Stimulated activated CD8-positive, alpha-beta memory T cell treated with anti-CD3 and anti-CD28 coated beads, Interleukin-7, amount 100 ng/mL, for 24 hours (primary cell): Measurements from ENCODE around the gene SPAAR.
"Not testable (repeated sequence)": the region's sequence is repeated elsewhere in the genome, so short reads cannot be mapped to it uniquely, and the experiment has no call there.

Experiments
- DNase-seq: peaks from one replicate; pipeline ENCODE4 v3.0.0-alpha.2; 2020; ENCODE audit warnings: low read depth

Gene SPAAR, protein sequence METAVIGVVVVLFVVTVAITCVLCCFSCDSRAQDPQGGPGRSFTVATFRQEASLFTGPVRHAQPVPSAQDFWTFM

GRCh38 chr9:35909274-35909673 is at the start of gene SPAAR:
Gene SPAAR (plus strand): TSS chr9:35909490. CDS start chr9:35910464, 974 bp downstream.
- DNase-seq = no peak

DNA sequence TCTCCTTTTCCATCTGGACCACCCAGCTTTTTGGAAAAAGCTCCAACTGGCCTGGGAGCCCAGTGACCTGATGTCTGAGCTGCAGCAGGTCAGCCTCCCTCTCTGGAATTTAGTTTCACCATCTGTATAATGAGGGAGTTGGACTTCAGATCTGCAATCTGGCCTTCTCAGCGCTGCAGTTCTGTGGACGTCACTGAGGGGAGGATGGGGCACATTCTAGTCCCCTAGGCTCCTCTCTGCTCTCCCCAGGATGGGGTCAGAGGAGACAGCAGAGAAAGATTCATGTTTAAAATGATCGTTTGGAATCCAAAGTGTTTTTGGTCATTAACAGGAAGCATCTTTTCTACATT is 49.3 kb upstream of the SPAAR start:
- DNase-seq = no peak

- DNase-seq = no peak
Measured at GRCh38 chr9:35861161-35861897, 48.0 kb upstream of the SPAAR start.

GRCh38 chr9:35862328-35862727 is 47.0 kb upstream of the SPAAR start:
- DNase-seq = no peak

DNA sequence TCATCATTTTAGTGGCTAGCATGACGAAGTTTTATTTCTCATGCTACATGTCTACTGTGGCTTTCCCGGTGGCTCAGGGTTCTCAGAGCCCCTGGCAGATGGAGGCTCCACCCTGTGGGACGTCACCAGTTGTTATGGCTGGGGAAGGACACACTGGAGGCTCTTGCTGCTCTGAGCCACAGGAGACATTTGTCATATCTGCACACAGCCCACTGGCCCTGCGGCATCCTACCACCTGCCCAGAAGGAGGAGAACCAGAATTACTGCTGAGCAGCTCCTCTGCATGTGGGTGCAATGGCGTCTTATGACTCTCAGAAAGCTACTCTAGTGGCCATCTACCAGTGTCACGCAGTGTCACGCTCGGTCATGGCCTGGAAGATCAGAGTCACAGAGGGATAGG is 45.7 kb upstream of the SPAAR start:
- no peak for DNase-seq

DNA sequence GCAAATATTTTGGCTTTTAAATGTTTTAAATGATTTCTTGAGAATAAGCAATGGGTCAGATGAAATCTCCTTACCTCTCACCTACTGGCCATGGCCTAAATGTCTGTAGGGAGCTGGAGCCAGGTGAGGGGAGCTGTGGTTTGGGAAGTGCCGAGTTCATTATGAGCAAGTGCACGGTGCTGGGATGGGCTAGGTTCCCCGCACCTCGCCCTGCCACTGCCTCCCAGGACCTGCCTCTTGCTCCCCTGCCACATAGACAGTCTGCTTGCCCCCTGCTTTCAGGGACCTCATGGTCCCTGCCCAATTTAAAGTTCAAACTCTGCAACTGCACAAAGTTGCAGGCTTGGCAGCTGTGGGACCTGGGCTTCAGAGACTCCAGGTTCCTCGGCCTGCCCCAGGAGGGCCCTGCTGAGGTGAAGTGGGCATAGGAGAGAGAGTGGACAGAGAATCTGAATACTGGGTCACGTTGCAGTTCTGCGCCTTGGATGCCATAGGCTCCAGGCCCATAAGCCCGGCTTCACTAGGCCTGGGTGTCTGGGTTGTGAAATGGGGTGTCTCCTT is 44.5 kb upstream of the SPAAR start:
- no peak for DNase-seq

DNA sequence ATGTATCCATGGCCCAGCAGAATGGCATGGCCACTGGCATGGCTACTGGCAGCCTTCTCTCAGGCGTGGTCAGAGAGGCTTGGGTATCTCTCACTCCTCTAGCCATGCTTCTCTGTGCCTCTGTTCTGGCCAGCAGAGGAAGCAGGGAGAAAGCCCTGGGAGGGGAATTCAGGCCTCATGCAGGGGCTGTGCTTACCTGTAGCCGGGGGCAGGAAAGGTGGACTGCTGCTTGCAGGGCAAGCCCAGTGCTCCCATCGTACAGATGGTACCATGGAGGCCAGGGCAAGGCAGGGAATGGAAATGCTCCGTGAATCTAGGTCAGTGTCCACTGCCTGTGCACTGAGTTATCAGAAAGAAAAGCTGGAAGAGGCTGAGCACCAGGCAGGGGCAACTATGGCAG is 41.8 kb upstream of the SPAAR start:
- no peak for DNase-seq

- DNase-seq = no peak
Measured at GRCh38 chr9:35868933-35869332, 40.4 kb upstream of the SPAAR start.

DNA sequence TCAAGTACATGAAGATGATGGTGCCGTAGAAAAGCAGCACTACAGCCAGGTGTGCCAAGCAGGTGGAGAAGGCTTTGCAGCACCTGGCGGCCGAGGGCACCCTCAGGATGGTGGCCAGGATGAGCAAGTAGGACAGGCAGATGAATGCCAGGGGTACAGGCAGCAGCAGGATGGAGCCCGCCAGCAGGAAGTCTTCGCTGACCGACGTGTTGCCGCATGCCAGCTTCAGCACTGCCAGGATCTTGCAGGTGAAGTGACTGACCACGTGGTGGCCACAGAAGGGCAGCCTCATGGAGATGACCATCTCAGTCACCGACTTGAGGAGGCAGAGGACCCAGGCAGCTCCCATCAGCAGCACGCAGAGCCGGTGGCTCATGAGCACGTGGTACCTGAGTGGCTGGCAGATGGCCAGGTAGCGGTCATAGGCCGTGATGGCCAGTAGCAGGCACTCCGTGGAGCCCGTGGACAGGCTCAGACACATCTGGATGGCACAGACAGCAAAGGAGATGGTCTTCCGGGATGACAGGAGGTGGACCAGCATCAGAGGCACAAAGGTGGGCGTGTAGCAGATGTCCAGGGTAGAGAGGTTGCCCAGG is 39.6 kb upstream of the SPAAR start:
- DNase-seq = no peak

- DNase-seq = no peak
Measured at GRCh38 chr9:35870351-35870923, 38.9 kb upstream of the SPAAR start, which contains the start of gene OR13J1. Gene OR13J1 (minus strand): TSS chr9:35870401. CDS start chr9:35870401, 0 bp downstream.

GRCh38 chr9:35871545-35871944 is 37.7 kb upstream of the SPAAR start:
- no peak for DNase-seq

GRCh38 chr9:35872505-35872904 is 36.8 kb upstream of the SPAAR start:
- DNase-seq = no peak

DNA sequence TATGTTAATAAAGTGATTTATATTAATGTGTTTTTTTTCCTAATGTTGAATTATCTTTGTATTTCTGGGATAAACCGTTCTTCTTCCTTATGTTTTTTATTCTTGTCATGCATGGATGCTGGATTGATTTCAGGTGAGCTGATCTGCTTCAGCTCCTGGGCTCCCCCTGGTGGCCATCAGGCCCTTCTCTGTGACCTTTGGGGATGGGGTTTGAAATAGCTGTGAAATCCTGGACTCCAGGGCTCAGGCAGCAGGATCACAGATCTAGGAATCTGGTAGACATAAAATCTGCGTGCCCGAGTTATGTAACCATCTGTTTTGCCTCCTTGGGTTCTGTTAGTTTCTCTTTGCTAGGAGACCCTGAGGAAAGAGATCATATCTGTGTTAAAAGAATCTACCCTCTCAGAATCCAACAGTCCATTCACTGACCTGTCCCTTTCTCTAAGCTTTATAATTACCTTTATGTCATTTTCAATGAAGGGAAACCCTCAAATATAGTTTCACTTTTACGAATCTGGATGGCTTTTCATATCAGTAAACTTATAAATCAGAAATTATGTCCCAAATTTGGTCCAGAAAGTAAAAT is 26.9 kb upstream of the SPAAR start:
- peak; percentile 64 for DNase-seq

DNA sequence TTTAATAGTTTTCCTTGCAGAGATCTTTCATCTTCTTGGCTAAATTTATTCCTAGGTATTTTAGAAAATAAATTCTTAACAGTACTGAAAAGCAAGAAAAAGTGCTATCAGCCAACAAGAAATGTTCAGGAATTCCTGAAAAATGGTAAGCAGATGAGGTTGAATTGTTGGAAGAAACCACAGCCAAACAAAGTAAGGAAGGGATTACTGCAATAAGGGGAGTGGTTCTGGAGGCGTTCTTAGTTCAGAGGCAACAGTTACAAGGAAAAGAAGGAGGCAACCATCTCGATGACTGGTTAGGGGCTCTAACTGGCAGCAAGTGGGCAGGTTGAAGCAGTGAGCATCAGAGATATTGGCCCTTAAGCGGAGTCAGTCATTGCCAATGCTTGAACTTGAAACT is 26.3 kb upstream of the SPAAR start:
- no peak for DNase-seq

GRCh38 chr9:35884908-35885307 is 24.4 kb upstream of the SPAAR start:
- not testable (repeated sequence) for DNase-seq

GRCh38 chr9:35891646-35892045 is 17.6 kb upstream of the SPAAR start:
- no peak for DNase-seq

DNA sequence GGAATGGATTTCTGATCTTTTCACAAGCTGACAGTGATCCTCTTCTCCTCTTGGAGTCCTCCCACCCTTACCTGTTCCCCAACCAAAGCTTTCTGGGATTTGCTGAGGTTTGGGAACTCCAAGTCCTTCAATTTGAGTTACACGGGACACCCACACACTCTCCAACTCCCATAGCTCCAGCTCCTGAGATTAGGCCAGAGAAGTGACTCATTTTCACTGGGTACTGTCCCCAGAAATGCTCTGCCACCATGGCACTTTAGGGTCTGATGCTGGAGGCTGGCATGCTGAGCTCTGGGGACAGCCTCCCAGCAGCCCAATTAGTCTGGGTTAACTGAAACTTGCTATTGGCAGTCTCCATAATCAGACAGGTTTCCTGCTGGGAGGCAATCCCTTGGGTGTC is 17.2 kb upstream of the SPAAR start:
- DNase-seq = no peak

- DNase-seq = no peak
Measured at GRCh38 chr9:35896570-35896969, 12.7 kb upstream of the SPAAR start.

GRCh38 chr9:35897376-35898099 is 11.8 kb upstream of the SPAAR start:
- DNase-seq = not testable (repeated sequence)

DNA sequence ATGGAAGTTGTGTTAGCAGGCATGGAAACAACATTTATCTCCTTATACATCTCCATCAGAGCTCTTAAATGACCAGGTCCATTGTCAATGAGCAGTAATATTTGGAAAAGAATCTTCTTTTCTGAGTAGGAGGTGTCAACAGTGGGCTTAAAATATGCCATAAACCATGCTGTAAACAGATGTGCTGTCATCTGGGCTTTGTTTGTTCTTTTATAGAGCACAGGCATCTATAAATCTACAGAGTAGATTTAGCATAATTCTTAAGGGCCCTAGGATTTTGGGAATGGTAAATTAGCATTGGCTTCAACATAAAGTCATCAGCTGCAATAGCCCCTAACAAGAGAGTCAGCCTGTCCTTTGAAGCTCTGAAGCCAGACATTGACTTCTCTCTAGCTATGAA is 11.0 kb upstream of the SPAAR start:
- DNase-seq = no peak

DNA sequence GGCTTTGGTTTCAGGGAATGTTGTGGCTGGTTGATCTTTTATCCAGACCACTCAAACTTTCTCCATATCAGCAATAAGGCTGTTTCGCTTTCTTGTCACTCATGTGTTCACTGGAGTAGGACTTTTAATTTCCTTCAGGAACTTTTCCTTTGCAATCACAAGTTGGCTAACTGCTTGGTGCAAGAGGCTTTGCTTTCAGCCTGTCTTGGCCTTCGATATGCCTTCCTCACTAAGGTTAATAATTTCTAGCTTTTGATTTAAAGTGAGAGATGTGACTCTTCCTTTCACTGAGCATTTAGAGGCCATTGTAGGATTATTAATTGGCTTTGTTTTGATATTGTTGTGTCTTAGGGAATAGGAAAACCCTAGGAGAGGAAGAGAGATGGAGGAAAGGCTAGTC is 10.3 kb upstream of the SPAAR start:
- DNase-seq = no peak

- no peak for DNase-seq
Measured at GRCh38 chr9:35903049-35903448, 6.2 kb upstream of the SPAAR start.
